Measurements from ENCODE around the gene TBC1D20.

Gene TBC1D20

DNA sequence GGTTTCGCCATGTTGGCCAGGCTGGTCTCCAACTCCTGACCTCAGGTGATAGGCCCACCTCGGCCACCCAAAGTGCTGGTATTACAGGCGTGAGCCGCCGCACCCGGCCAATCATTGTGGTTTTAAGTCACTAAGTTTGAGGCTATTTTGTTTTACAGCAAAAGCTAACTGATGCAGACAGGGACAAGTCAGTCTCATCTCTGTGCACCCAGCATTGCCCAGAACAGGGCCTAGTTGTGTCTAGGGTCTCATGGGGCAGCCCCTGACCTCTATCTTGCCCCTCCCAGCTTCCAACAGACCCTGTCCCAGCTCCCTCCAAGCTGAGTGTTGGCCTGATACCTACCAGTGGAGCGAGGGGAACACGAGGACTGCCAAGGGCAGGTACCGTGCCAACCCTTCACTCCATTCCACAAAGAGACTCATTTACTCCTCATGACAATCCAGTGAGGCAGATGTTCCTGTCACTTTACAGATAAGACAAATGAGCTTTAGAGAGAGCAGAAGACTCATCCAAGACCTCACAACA lies 63.1 kb downstream of the TBC1D20 start:
- no peak overlapping the region for H3K23ac ChIP-seq (ENCODE audit: low read length in 2 of 2)
- H3K4me1 ChIP-seq (ENCODE audit: control insufficient read depth, insufficient read depth, low read depth, low read length) = peaks cover 12% of the 10 kb centered on the region
- no peak overlapping the region for H3K4me2 ChIP-seq (ENCODE audit: low read length, poor library complexity, severe bottlenecking)
- no peak for DNase-seq
- H3K18ac ChIP-seq (ENCODE audit: low read depth in 1 of 2, low read length in 2 of 2) = no peak overlapping the region
- no peak overlapping the region for H2BK5ac ChIP-seq (ENCODE audit: low read depth, low read length, poor library complexity, severe bottlenecking)
- no peak overlapping the region for H2AFZ ChIP-seq (ENCODE audit: low read depth, low read length)
- H2BK15ac ChIP-seq (ENCODE audit: low read depth, poor library complexity, severe bottlenecking) = no peak overlapping the region
- H3K4me3 ChIP-seq (ENCODE audit: insufficient read depth in 1 of 2, low read depth in 1 of 2, low read length in 2 of 2) = no peak overlapping the region
- WGBS = 97% methylated on average over 9 of the region's 9 CpGs
- peaks cover 20 to 32% of the 10 kb centered on the region in 2 experiments for H3K36me3 ChIP-seq (ENCODE audit: control insufficient read depth in 1 of 2, insufficient read depth in 2 of 2, low read depth in 1 of 2, low read length in 2 of 2)
- no peaks in the 10 kb centered on the region for H3K9me3 ChIP-seq (ENCODE audit: control insufficient read depth, low read length)
- peak overlapping the region in 1 of 2 experiments; percentile 37 for H3K14ac ChIP-seq (ENCODE audit: low read length in 2 of 2)
- H2BK12ac ChIP-seq (ENCODE audit: low read length in 2 of 2) = no peak overlapping the region
- H4K8ac ChIP-seq (ENCODE audit: low read length) = no peak overlapping the region
- no peak overlapping the region for H4K91ac ChIP-seq (ENCODE audit: low read length)
- no peak overlapping the region for H3K27ac ChIP-seq (ENCODE audit: low read length, poor library complexity, severe bottlenecking)
- no peak overlapping the region for H3K9ac ChIP-seq (ENCODE audit: low read length)
- H2AK5ac ChIP-seq (ENCODE audit: low read length, severe bottlenecking) = peak overlapping the region; percentile 10
- H2BK120ac ChIP-seq (ENCODE audit: low read depth, low read length) = no peak overlapping the region
- no peak overlapping the region for H3K4ac ChIP-seq (ENCODE audit: low read depth in 1 of 2, low read length in 2 of 2)
- no peaks in the 10 kb centered on the region for H3K79me1 ChIP-seq (replicated peaks; ENCODE audit: low read length, poor library complexity, severe bottlenecking)
- no peaks in the 10 kb centered on the region for H3K27me3 ChIP-seq (ENCODE audit: control insufficient read depth in 1 of 2, insufficient read depth in 1 of 2, low read length in 2 of 2)

- H3K4me1 ChIP-seq (ENCODE audit: control insufficient read depth, insufficient read depth, low read depth, low read length) = peaks cover 11% of the 10 kb centered on the region
- WGBS = 96% methylated on average over 5 of the region's 6 CpGs
Observed at GRCh38 chr20:397432-398237, 64.7 kb downstream of the TBC1D20 start.

GRCh38 chr20:396619-397431 lies 65.5 kb downstream of the TBC1D20 start:
- H3K4me1 ChIP-seq (ENCODE audit: control insufficient read depth, insufficient read depth, low read depth, low read length) = peaks cover 6% of the 10 kb centered on the region
- no peaks in the 10 kb centered on the region for H3K9me3 ChIP-seq (ENCODE audit: control insufficient read depth, low read length)
- H2BK5ac ChIP-seq (ENCODE audit: low read depth, low read length, poor library complexity, severe bottlenecking) = no peak overlapping the region
- H3K36me3 ChIP-seq (ENCODE audit: control insufficient read depth in 1 of 2, insufficient read depth in 2 of 2, low read depth in 1 of 2, low read length in 2 of 2) = peaks cover 20 to 46% of the 10 kb centered on the region in 2 experiments
- WGBS = 96% methylated on average over 4 of the region's 4 CpGs
- no peak overlapping the region for H2BK120ac ChIP-seq (ENCODE audit: low read depth, low read length)
- no peak overlapping the region for H2BK15ac ChIP-seq (ENCODE audit: low read depth, poor library complexity, severe bottlenecking)
- no peak overlapping the region for H3K18ac ChIP-seq (ENCODE audit: low read depth in 1 of 2, low read length in 2 of 2)
- DNase-seq = no peak
- H3K79me1 ChIP-seq (replicated peaks; ENCODE audit: low read length, poor library complexity, severe bottlenecking) = no peaks in the 10 kb centered on the region
- no peak overlapping the region for H4K91ac ChIP-seq (ENCODE audit: low read length)
- H3K23ac ChIP-seq (ENCODE audit: low read length in 2 of 2) = no peak overlapping the region
- H4K8ac ChIP-seq (ENCODE audit: low read length) = no peak overlapping the region
- H3K4me3 ChIP-seq (ENCODE audit: insufficient read depth in 1 of 2, low read depth in 1 of 2, low read length in 2 of 2) = no peak overlapping the region
- no peak overlapping the region for H3K9ac ChIP-seq (ENCODE audit: low read length)
- H3K4ac ChIP-seq (ENCODE audit: low read depth in 1 of 2, low read length in 2 of 2) = no peak overlapping the region
- no peak overlapping the region for H2BK12ac ChIP-seq (ENCODE audit: low read length in 2 of 2)
- H3K27ac ChIP-seq (ENCODE audit: low read length, poor library complexity, severe bottlenecking) = no peak overlapping the region
- H2AK5ac ChIP-seq (ENCODE audit: low read length, severe bottlenecking) = no peak overlapping the region
- H3K14ac ChIP-seq (ENCODE audit: low read length in 2 of 2) = no peak overlapping the region
- no peak overlapping the region for H2AFZ ChIP-seq (ENCODE audit: low read depth, low read length)
- H3K4me2 ChIP-seq (ENCODE audit: low read length, poor library complexity, severe bottlenecking) = no peak overlapping the region
- no peaks in the 10 kb centered on the region for H3K27me3 ChIP-seq (ENCODE audit: control insufficient read depth in 1 of 2, insufficient read depth in 1 of 2, low read length in 2 of 2)

More at GRCh38 chr20:397432-398237, 64.7 kb downstream of the TBC1D20 start:
- no peak overlapping the region for H2AFZ ChIP-seq (ENCODE audit: low read depth, low read length)
- no peak overlapping the region for H3K4ac ChIP-seq (ENCODE audit: low read depth in 1 of 2, low read length in 2 of 2)
- H3K27ac ChIP-seq (ENCODE audit: low read length, poor library complexity, severe bottlenecking) = no peak overlapping the region
- no peak overlapping the region for H2BK5ac ChIP-seq (ENCODE audit: low read depth, low read length, poor library complexity, severe bottlenecking)
- no peak overlapping the region for H4K91ac ChIP-seq (ENCODE audit: low read length)
- DNase-seq = no peak
- no peak overlapping the region for H2BK120ac ChIP-seq (ENCODE audit: low read depth, low read length)
- H3K36me3 ChIP-seq (ENCODE audit: control insufficient read depth in 1 of 2, insufficient read depth in 2 of 2, low read depth in 1 of 2, low read length in 2 of 2) = peaks cover 20 to 41% of the 10 kb centered on the region in 2 experiments
- H3K23ac ChIP-seq (ENCODE audit: low read length in 2 of 2) = no peak overlapping the region
- H3K79me1 ChIP-seq (replicated peaks; ENCODE audit: low read length, poor library complexity, severe bottlenecking) = no peaks in the 10 kb centered on the region
- H3K9me3 ChIP-seq (ENCODE audit: control insufficient read depth, low read length) = no peaks in the 10 kb centered on the region
- H3K14ac ChIP-seq (ENCODE audit: low read length in 2 of 2) = no peak overlapping the region
- no peak overlapping the region for H3K4me2 ChIP-seq (ENCODE audit: low read length, poor library complexity, severe bottlenecking)
- no peak overlapping the region for H2BK15ac ChIP-seq (ENCODE audit: low read depth, poor library complexity, severe bottlenecking)
- H2AK5ac ChIP-seq (ENCODE audit: low read length, severe bottlenecking) = no peak overlapping the region
- H3K4me3 ChIP-seq (ENCODE audit: insufficient read depth in 1 of 2, low read depth in 1 of 2, low read length in 2 of 2) = no peak overlapping the region
- H3K9ac ChIP-seq (ENCODE audit: low read length) = no peak overlapping the region
- no peak overlapping the region for H3K18ac ChIP-seq (ENCODE audit: low read depth in 1 of 2, low read length in 2 of 2)
- no peak overlapping the region for H4K8ac ChIP-seq (ENCODE audit: low read length)
- H3K27me3 ChIP-seq (ENCODE audit: control insufficient read depth in 1 of 2, insufficient read depth in 1 of 2, low read length in 2 of 2) = no peaks in the 10 kb centered on the region
- H2BK12ac ChIP-seq (ENCODE audit: low read length in 2 of 2) = no peak overlapping the region

GRCh38 chr20:396252-396618 lies 66.1 kb downstream of the TBC1D20 start:
- Histone ChIP-seq H3K36me3 (ENCODE audit: control insufficient read depth in 1 of 2, insufficient read depth in 2 of 2, low read depth in 1 of 2, low read length in 2 of 2) (peaks cover 23 to 50% of the 10 kb centered on the region in 2 experiments), H3K9ac (ENCODE audit: low read length) (no peak overlapping the region), H3K79me1 (replicated peaks; ENCODE audit: low read length, poor library complexity, severe bottlenecking) (no peaks in the 10 kb centered on the region), H3K4ac (ENCODE audit: low read depth in 1 of 2, low read length in 2 of 2) (no peak overlapping the region), H3K23ac (ENCODE audit: low read length in 2 of 2) (no peak overlapping the region), H2BK5ac (ENCODE audit: low read depth, low read length, poor library complexity, severe bottlenecking) (no peak overlapping the region), H2BK15ac (ENCODE audit: low read depth, poor library complexity, severe bottlenecking) (no peak overlapping the region), H2AK5ac (ENCODE audit: low read length, severe bottlenecking) (no peak overlapping the region), H3K27ac (ENCODE audit: low read length, poor library complexity, severe bottlenecking) (no peak overlapping the region), H3K9me3 (ENCODE audit: control insufficient read depth, low read length) (no peaks in the 10 kb centered on the region), H2BK120ac (ENCODE audit: low read depth, low read length) (no peak overlapping the region), H4K91ac (ENCODE audit: low read length) (no peak overlapping the region), H3K18ac (ENCODE audit: low read depth in 1 of 2, low read length in 2 of 2) (no peak overlapping the region), H3K27me3 (ENCODE audit: control insufficient read depth in 1 of 2, insufficient read depth in 1 of 2, low read length in 2 of 2) (no peaks in the 10 kb centered on the region), H3K4me2 (ENCODE audit: low read length, poor library complexity, severe bottlenecking) (no peak overlapping the region), H4K8ac (ENCODE audit: low read length) (no peak overlapping the region), H2BK12ac (ENCODE audit: low read length in 2 of 2) (no peak overlapping the region), H3K14ac (ENCODE audit: low read length in 2 of 2) (no peak overlapping the region), H3K4me1 (ENCODE audit: control insufficient read depth, insufficient read depth, low read depth, low read length) (peaks cover 8% of the 10 kb centered on the region), H3K4me3 (ENCODE audit: insufficient read depth in 1 of 2, low read depth in 1 of 2, low read length in 2 of 2) (no peak overlapping the region), H2AFZ (ENCODE audit: low read depth, low read length) (no peak overlapping the region)
- WGBS = 95% methylated on average over 24 of the region's 24 CpGs
- no peak for DNase-seq
